Vagina (tissue), 2 donors: ENCODE results near the gene GNAI2. TPM values are rescaled to one million over a fixed set of nuclear protein-coding genes. Genes with fewer than 3 reads are reported as not detected.

Source experiments
- DNase-seq, 2 donors: peaks; one replicate each; pipeline ENCODE4 v3.0.0-alpha.2; 2017; ENCODE audit errors: extremely low spot score in 2 of 2
- H3K27ac ChIP-seq: fragments of 200-600 bp; sonication (generic); one replicate; pipeline ENCODE4 v1.5.1; 2019
- H3K27me3 ChIP-seq: fragments of 200-600 bp; sonication (generic); one replicate; pipeline ENCODE4 v1.5.1; 2019
- H3K36me3 ChIP-seq, 2 donors: fragments of 200-600 bp; sonication (generic); one replicate each; pipeline ENCODE4 v1.5.1; 2017 to 2019
- H3K4me1 ChIP-seq: fragments of 200-600 bp; sonication (generic); one replicate; pipeline ENCODE4 v1.5.1; 2019
- H3K4me3 ChIP-seq, 2 donors: fragments of 200-600 bp; sonication (generic); 1 replicate in 1 of 2; 2 replicates in 1 of 2; pipeline ENCODE4 v1.5.1; 2016 to 2019
- H3K9me3 ChIP-seq: fragments of 200-600 bp; sonication (generic); one replicate; pipeline ENCODE4 v1.5.1; 2019
- POLR2A ChIP-seq, 2 donors: fragments of 450-650 bp; IDR thresholded peaks; one replicate each; pipeline ENCODE4 v1.6.1; 2017; ENCODE audit warnings: antibody characterized with exemption in 2 of 2, mild to moderate bottlenecking in 2 of 2, moderate library complexity in 2 of 2
- POLR2AphosphoS5 ChIP-seq, 2 donors: sonication (generic); formaldehyde crosslinking; IDR thresholded peaks; one replicate each; pipeline ENCODE4 v1.9.0; 2017; ENCODE audit warnings: antibody characterized with exemption in 2 of 2, mild to moderate bottlenecking in 2 of 2, low read depth in 1 of 2; ENCODE audit not compliant: insufficient read depth in 1 of 2
- intact Hi-C: fragments of 100-400 bp; cut with DNase I; formaldehyde crosslinking; loops from one replicate; pipeline ENCODE4 v1.15.1; 2023
- total RNA-seq: library from RNA; depleted of rRNA; stranded (reverse); fragments of >200 nt; gene quantifications from one replicate; pipeline ENCODE4 v1.2.3, GENCODE V29; 2016
- TF ChIP-seq, protein P1 (sequence below), 3 experiments: fragments of 450-650 bp in 2 of 3; fragments of 200-600 bp in 1 of 3; sonication (generic) in 1 of 3; IDR thresholded peaks; one replicate each; pipeline ENCODE4 v1.5.1; 2017 to 2019; ENCODE audit warnings: antibody characterized with exemption in 3 of 3, mild to moderate bottlenecking in 2 of 3, moderate library complexity in 2 of 3

GNAI2 gene
- total RNA-seq, 1 donor from 2014 or later, result 244 TPM

GRCh38 chr3:50194903-50195500 lies 41.0 kb upstream of the GNAI2 start:
- TF ChIP-seq POLR2AphosphoS5 (IDR thresholded peaks at IDR 0.05; ENCODE audit: insufficient read depth in 1 of 2, low read depth in 1 of 2) (no peak), POLR2A (IDR thresholded peaks at IDR 0.05) (no peak)
- TF ChIP-seq, protein P1, sequence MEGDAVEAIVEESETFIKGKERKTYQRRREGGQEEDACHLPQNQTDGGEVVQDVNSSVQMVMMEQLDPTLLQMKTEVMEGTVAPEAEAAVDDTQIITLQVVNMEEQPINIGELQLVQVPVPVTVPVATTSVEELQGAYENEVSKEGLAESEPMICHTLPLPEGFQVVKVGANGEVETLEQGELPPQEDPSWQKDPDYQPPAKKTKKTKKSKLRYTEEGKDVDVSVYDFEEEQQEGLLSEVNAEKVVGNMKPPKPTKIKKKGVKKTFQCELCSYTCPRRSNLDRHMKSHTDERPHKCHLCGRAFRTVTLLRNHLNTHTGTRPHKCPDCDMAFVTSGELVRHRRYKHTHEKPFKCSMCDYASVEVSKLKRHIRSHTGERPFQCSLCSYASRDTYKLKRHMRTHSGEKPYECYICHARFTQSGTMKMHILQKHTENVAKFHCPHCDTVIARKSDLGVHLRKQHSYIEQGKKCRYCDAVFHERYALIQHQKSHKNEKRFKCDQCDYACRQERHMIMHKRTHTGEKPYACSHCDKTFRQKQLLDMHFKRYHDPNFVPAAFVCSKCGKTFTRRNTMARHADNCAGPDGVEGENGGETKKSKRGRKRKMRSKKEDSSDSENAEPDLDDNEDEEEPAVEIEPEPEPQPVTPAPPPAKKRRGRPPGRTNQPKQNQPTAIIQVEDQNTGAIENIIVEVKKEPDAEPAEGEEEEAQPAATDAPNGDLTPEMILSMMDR (IDR thresholded peaks at IDR 0.05), result no peak
- DNase-seq, result no peak
- Histone ChIP-seq H3K9me3 (no peaks in the 10 kb centered on the region), H3K27ac (no peak overlapping the region), H3K4me1 (peaks cover 17% of the 10 kb centered on the region), H3K36me3 (no peaks in the 10 kb centered on the region), H3K27me3 (peaks cover 8% of the 10 kb centered on the region), H3K4me3 (peak overlapping the region in 1 of 2 donors; percentile 24)
- intact Hi-C loops, result no loop called here

GRCh38 chr3:50195501-50196252 lies 40.3 kb upstream of the GNAI2 start:
- H3K27ac ChIP-seq, result no peak overlapping the region
- H3K36me3 ChIP-seq, result no peaks in the 10 kb centered on the region
- H3K4me1 ChIP-seq, result peaks cover 17% of the 10 kb centered on the region
- H3K27me3 ChIP-seq, result peaks cover 8% of the 10 kb centered on the region
- H3K4me3 ChIP-seq, result no peak overlapping the region
- TF ChIP-seq POLR2AphosphoS5 (IDR thresholded peaks at IDR 0.05; ENCODE audit: insufficient read depth in 1 of 2, low read depth in 1 of 2) (no peak), POLR2A (IDR thresholded peaks at IDR 0.05) (no peak)
- TF ChIP-seq, protein P1 (IDR thresholded peaks at IDR 0.05), result no peak
- no peak for DNase-seq
- no peaks in the 10 kb centered on the region for H3K9me3 ChIP-seq
- intact Hi-C loops, result no loop called here

DNA sequence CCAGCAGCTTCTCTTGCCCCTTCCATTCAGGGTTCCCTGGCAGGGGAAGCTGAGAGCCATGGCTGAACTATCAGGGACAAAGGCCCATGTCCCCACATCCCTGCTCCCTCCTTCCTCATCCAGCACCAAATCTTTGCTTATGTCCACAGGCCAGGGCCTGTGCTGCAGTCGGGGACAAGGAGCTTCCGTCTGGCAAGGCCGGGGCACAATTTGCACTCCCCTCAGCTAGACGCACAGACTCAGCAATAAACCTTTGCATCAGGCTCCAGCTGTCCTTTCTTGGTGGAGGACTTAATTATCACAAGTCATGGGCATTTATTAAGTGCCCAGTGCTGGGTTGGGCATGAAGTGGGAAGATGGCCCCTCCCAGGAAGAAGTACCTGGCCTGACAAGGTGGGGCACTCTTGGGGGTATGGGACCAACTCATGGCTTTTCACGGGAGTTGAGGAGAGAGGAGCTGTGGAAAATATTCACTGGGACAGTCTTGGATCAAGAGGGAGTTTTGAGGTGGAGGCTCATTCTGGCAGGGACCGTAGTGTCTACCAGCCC lies 39.7 kb upstream of the GNAI2 start:
- no peaks in the 10 kb centered on the region for H3K9me3 ChIP-seq
- no peak overlapping the region for H3K4me3 ChIP-seq
- H3K27me3 ChIP-seq, result peaks cover 8% of the 10 kb centered on the region
- peaks cover 17% of the 10 kb centered on the region for H3K4me1 ChIP-seq
- intact Hi-C loops, result no loop called here
- H3K36me3 ChIP-seq, result no peaks in the 10 kb centered on the region
- DNase-seq, result no peak
- TF ChIP-seq POLR2AphosphoS5 (IDR thresholded peaks at IDR 0.05; ENCODE audit: insufficient read depth in 1 of 2, low read depth in 1 of 2), result no peak
- no peak for TF ChIP-seq POLR2A (IDR thresholded peaks at IDR 0.05)
- TF ChIP-seq, protein P1 (IDR thresholded peaks at IDR 0.05), result no peak
- no peak overlapping the region for H3K27ac ChIP-seq

DNA sequence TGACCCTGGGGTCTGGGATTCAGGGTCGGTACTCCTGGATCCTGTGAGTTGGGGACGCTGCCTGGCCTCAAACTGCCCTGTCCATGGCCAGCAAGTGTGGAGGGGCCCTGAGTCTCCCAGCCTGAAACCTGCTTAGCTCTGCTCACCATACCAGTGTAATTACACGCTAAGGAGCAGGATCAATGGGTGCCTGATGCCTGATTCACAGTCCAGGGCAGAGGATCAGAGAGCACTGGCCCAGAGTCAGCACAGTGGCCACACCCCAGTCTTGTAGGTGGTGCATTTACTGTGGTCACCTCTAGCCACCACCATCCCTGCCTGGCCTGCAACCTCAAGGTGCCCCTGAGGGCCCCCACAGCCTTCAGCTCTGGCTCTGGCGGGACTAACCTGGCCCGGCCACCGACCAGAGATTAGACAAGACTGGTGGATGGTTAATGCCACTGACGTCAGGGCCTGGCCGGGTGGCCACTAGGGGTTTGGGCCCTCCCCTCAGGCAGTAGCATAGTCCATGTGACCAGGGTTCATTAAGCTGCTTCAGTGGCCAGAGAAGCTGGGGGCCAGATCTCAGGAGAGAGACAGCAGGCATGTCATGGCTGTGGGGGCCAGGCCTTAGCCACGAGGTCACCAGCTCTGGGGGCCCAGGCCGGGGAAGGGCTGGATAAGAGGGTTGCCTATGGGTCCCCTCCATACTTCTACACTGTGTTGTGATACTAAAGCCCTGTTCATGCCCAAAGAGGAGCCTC lies 34.3 kb upstream of the GNAI2 start:
- TF ChIP-seq, protein P1 (IDR thresholded peaks at IDR 0.05), result no peak
- TF ChIP-seq POLR2AphosphoS5 (IDR thresholded peaks at IDR 0.05; ENCODE audit: insufficient read depth in 1 of 2, low read depth in 1 of 2), result no peak
- no peak for TF ChIP-seq POLR2A (IDR thresholded peaks at IDR 0.05)
- H3K36me3 ChIP-seq, result no peaks in the 10 kb centered on the region
- no peak overlapping the region for H3K4me3 ChIP-seq
- H3K9me3 ChIP-seq, result no peaks in the 10 kb centered on the region
- intact Hi-C loops, result no loop called here
- no peak overlapping the region for H3K27ac ChIP-seq
- no peak for DNase-seq
- H3K27me3 ChIP-seq, result peaks cover 9% of the 10 kb centered on the region
- peaks cover 17% of the 10 kb centered on the region for H3K4me1 ChIP-seq
